Measurements from ENCODE around the gene CD24. TPM values are rescaled to one million over a fixed set of nuclear protein-coding genes. Genes with fewer than 3 reads are reported as not detected.
"Not testable (repeated sequence)": the region's sequence is repeated elsewhere in the genome, so short reads cannot be mapped to it uniquely, and the experiment has no call there.

The CD24 gene
- total and polyA plus RNA-seq, 7 donors = 0.26 to 1.5 (median 0.69) TPM

DNA sequence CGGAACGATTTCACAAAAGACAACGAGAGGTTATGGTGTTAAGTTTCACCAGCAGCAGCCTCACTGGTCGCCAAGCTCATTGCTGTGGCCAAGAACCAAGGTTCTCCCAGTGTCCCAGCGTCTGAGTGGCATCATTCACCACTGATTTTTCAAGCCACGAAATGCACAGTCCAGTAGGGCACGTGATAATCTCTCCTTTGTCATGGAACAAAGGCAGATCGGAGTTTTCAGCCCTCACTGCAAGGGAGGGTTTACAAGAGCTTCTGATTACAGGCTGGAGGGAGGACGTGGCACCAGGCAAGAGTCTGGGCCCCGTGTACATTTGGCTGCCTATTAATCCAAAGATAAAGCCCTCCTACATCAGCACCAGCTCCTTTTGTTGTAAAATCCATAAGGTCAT, 2.0 kb downstream of the CD24 start:
- no peaks in the 10 kb centered on the region for H3K36me3 ChIP-seq (ENCODE audit: insufficient read depth in 1 of 2, low read depth in 1 of 2)
- no peak for TF ChIP-seq CTCF (IDR thresholded peaks at IDR 0.05)
- peaks cover 0 to 58% (median 12%) of the 10 kb centered on the region in 3 donors for H3K27me3 ChIP-seq (ENCODE audit: insufficient read depth in 3 of 3, low read length in 2 of 3)
- intact Hi-C loops (cut with DNase I) = no loop called here
- ATAC-seq (no peak), DNase-seq (no peak)
- 6 to 11% (median 8%) methylated on average over 10 of the region's 10 CpGs for WGBS, 3 donors
- no peaks in the 10 kb centered on the region for H3K9me3 ChIP-seq
- peaks cover 12% of the 10 kb centered on the region for H3K4me1 ChIP-seq
- no peak overlapping the region for H3K27ac ChIP-seq
- no peak overlapping the region for H3K4me3 ChIP-seq

DNA sequence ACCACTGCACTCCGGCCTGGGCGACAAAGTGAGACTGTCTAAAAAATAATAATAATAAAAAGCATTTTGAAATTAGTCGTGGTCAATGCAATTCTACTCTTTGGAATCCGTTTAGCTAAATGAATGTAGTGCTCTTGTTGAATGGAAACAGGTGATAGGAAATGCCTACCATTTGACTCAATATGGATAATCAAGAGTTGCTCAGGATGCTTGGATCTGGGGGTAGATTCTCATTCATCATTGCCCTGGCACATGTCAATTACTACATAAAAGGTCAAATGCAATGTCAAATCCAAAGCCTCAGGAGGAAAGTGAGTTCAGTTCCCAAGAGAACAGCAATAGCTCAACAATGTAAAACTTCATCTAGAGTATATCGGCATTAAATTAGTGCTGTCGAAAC, 3.8 kb downstream of the CD24 start:
- intact Hi-C loops (cut with DNase I); ATAC-seq; H3K4me3 ChIP-seq; H3K9me3 ChIP-seq; H3K27ac ChIP-seq; H3K36me3 ChIP-seq (ENCODE audit: insufficient read depth in 1 of 2, low read depth in 1 of 2); DNase-seq: not testable (repeated sequence)
- WGBS, 3 donors = 85 to 91% (median 87%) methylated on average over 6 of the region's 6 CpGs
- Histone ChIP-seq H3K4me1 (peaks cover 12% of the 10 kb centered on the region), H3K27me3 (ENCODE audit: insufficient read depth in 3 of 3, low read length in 2 of 3) (peaks cover 0 to 45% (median 12%) of the 10 kb centered on the region in 3 donors)

DNA sequence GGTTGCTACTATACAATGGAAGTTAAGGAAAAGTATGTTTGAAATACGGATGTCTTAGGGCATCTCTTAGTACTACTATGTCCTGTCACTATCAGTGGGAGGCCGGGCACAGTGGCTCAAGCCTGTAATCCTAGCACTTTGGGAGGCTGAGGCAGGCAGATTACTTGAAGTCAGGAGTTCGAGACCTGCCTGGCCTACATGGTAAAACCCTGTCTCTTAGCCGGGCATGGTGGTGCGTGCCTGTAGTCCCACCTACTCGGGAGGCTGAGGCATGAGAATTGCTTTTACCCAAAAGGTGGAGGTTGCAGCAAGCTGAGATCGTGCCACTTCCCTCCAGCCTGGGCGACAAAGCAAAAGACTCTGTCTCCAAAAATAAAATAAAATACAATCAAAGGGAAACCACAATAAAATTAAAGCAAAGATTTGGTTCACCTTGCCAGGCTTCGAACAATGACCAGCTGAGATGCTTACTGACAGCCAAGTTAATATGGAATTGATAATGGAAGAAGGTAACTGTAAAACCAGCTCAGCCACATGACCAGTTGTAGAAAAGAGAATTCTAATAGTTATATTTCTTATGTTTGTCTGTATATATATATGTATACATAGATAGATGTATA, 6.5 kb downstream of the CD24 start:
- Histone ChIP-seq H3K4me3 (no peak overlapping the region), H3K27ac (no peak overlapping the region), H3K4me1 (no peaks in the 10 kb centered on the region), H3K36me3 (ENCODE audit: insufficient read depth in 1 of 2, low read depth in 1 of 2) (no peaks in the 10 kb centered on the region), H3K9me3 (no peaks in the 10 kb centered on the region), H3K27me3 (ENCODE audit: insufficient read depth in 3 of 3, low read length in 2 of 3) (peaks cover 0 to 20% (median 0%) of the 10 kb centered on the region in 3 donors)
- intact Hi-C loops (cut with DNase I) = no loop called here
- 69 to 86% (median 76%) methylated on average over 9 of the region's 9 CpGs for WGBS, 3 donors
- no peak for TF ChIP-seq CTCF (IDR thresholded peaks at IDR 0.05)
- DNase-seq (no peak), ATAC-seq (no peak)

- intact Hi-C loops (cut with DNase I) = no loop called here
- H3K36me3 ChIP-seq (ENCODE audit: insufficient read depth in 1 of 2, low read depth in 1 of 2) = no peaks in the 10 kb centered on the region
- H3K27ac ChIP-seq = no peak overlapping the region
- H3K4me1 ChIP-seq = no peaks in the 10 kb centered on the region
- ATAC-seq (no peak), DNase-seq (no peak)
- WGBS, 3 donors = 88 to 91% (median 88%) methylated on average over 9 of the region's 9 CpGs
- no peak for TF ChIP-seq CTCF (IDR thresholded peaks at IDR 0.05)
- no peaks in the 10 kb centered on the region for H3K9me3 ChIP-seq
- no peak overlapping the region for H3K4me3 ChIP-seq
- peaks cover 0 to 10% (median 0%) of the 10 kb centered on the region in 3 donors for H3K27me3 ChIP-seq (ENCODE audit: insufficient read depth in 3 of 3, low read length in 2 of 3)
Measured at GRCh38 chr6:106966671-106967640, 7.6 kb downstream of the CD24 start.

GRCh38 chr6:106966229-106966628, 8.3 kb downstream of the CD24 start:
- 81 to 94% (median 91%) methylated on average over 1 of the region's 1 CpG for WGBS, 3 donors
- no peak for ATAC-seq
- Histone ChIP-seq H3K36me3 (ENCODE audit: insufficient read depth in 1 of 2, low read depth in 1 of 2) (no peaks in the 10 kb centered on the region), H3K4me1 (no peaks in the 10 kb centered on the region), H3K27me3 (ENCODE audit: insufficient read depth in 3 of 3, low read length in 2 of 3) (peaks cover 0 to 4% (median 0%) of the 10 kb centered on the region in 3 donors), H3K27ac (no peak overlapping the region), H3K9me3 (no peaks in the 10 kb centered on the region), H3K4me3 (no peak overlapping the region)
- no peak for DNase-seq
- intact Hi-C loops (cut with DNase I) = no loop called here
- no peak for TF ChIP-seq CTCF (IDR thresholded peaks at IDR 0.05)

Measured in psoas muscle (tissue), 8 donors.